ENCODE measurements around the gene DHX35. TPM values are rescaled to one million over a fixed set of nuclear protein-coding genes. Genes with fewer than 3 reads are reported as not detected.

Gene DHX35
- total and polyA plus RNA-seq, 7 donors, result 3.4 to 11.9 (median 5.8) TPM

DNA sequence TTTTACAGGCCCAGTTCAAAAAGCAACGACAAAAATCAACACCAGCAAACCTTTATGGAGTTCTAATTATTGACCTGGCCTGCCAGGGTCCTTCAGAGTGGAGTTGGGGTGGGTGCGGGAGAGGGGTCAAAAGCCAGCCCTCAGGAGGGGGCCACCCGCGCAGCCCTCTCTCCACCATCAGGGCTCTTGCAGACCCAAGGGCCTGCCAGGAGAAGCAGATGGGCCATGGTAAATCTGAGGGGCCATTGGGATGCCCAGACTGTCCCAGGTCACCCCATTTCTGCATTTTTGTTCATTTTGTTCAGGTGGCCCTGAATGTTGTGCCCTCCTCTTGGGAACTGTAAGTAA, 88.4 kb downstream of the DHX35 start:
- ATAC-seq, result no peak
- no peak overlapping the region for H3K27ac ChIP-seq

DNA sequence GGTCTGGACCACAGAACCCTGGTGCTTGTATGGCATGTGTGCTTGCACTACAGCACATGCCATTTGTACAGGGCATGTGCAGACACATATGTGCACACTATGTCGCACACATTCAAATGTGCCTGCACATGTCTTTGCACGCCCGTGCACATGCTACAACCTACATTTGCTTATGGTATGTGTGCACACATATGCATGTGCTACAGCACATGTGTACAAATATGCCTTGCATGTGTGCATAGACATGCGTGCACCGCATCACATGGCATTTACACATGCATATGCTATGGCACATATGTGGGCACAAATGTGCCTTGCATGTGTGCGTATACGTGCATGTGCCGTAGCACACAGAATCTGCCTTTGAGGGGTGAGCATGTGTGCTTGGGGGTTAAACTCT, 90.5 kb downstream of the DHX35 start:
- Histone ChIP-seq H3K36me3 (ENCODE audit: insufficient read depth in 1 of 2, low read depth in 1 of 2) (no peaks in the 10 kb centered on the region), H3K27ac (no peak overlapping the region), H3K4me3 (no peak overlapping the region), H3K4me1 (peaks cover 4% of the 10 kb centered on the region), H3K27me3 (ENCODE audit: insufficient read depth in 3 of 3, low read length in 2 of 3) (no peaks in the 10 kb centered on the region), H3K9me3 (no peaks in the 10 kb centered on the region)
- DNase-seq, result no peak
- intact Hi-C loops (cut with DNase I), result no loop called here
- TF ChIP-seq, protein P1, sequence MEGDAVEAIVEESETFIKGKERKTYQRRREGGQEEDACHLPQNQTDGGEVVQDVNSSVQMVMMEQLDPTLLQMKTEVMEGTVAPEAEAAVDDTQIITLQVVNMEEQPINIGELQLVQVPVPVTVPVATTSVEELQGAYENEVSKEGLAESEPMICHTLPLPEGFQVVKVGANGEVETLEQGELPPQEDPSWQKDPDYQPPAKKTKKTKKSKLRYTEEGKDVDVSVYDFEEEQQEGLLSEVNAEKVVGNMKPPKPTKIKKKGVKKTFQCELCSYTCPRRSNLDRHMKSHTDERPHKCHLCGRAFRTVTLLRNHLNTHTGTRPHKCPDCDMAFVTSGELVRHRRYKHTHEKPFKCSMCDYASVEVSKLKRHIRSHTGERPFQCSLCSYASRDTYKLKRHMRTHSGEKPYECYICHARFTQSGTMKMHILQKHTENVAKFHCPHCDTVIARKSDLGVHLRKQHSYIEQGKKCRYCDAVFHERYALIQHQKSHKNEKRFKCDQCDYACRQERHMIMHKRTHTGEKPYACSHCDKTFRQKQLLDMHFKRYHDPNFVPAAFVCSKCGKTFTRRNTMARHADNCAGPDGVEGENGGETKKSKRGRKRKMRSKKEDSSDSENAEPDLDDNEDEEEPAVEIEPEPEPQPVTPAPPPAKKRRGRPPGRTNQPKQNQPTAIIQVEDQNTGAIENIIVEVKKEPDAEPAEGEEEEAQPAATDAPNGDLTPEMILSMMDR (IDR thresholded peaks at IDR 0.05), result no peak
- 94 to 96% (median 95%) methylated on average over 8 of the region's 8 CpGs for WGBS, 3 donors
- ATAC-seq, result no peak

More for the DNA sequence above, 88.4 kb downstream of the DHX35 start:
- Histone ChIP-seq H3K9me3 (no peaks in the 10 kb centered on the region), H3K36me3 (ENCODE audit: insufficient read depth in 1 of 2, low read depth in 1 of 2) (no peaks in the 10 kb centered on the region), H3K4me3 (peak overlapping the region; percentile 85), H3K4me1 (peaks cover 4% of the 10 kb centered on the region), H3K27me3 (ENCODE audit: insufficient read depth in 3 of 3, low read length in 2 of 3) (no peaks in the 10 kb centered on the region)
- 41 to 60% (median 59%) methylated on average over 4 of the region's 4 CpGs for WGBS, 3 donors
- TF ChIP-seq, protein P1 (IDR thresholded peaks at IDR 0.05), result no peak
- DNase-seq, result no peak
- intact Hi-C loops (cut with DNase I), result loop anchor here in 1 of 2 donors (1.0 kb wide), 1 partner anchor 31 kb away; no protein-coding TSS in a partner anchor

DNA sequence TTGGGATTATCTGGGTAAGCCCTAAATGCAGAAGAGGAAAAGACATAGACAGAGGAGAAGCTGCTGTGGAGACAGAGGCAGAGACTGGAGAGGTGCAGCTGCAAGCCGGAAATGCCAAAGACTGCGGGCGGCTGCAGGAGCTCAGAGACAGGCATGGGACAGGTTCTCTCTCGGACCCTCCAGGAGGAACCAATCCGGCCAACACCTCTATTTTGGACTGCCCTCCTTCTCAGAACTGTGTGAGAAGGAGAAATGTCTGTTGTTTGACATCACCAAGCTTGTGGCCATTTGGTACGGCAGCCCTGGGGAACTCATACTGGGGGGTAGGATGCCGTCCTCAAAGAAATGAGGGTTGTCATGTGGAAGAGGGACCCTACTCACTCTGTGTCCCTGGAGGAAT, 95.0 kb downstream of the DHX35 start:
- H3K4me3 ChIP-seq, result no peak overlapping the region
- no peaks in the 10 kb centered on the region for H3K27me3 ChIP-seq (ENCODE audit: insufficient read depth in 3 of 3, low read length in 2 of 3)
- intact Hi-C loops (cut with DNase I), result no loop called here
- no peaks in the 10 kb centered on the region for H3K9me3 ChIP-seq
- no peak overlapping the region for H3K27ac ChIP-seq
- DNase-seq (no peak), ATAC-seq (no peak)
- no peaks in the 10 kb centered on the region for H3K4me1 ChIP-seq
- WGBS, 3 donors, result 67 to 75% (median 68%) methylated on average over 7 of the region's 7 CpGs
- TF ChIP-seq, protein P1 (IDR thresholded peaks at IDR 0.05), result no peak
- H3K36me3 ChIP-seq (ENCODE audit: insufficient read depth in 1 of 2, low read depth in 1 of 2), result no peaks in the 10 kb centered on the region

DNA sequence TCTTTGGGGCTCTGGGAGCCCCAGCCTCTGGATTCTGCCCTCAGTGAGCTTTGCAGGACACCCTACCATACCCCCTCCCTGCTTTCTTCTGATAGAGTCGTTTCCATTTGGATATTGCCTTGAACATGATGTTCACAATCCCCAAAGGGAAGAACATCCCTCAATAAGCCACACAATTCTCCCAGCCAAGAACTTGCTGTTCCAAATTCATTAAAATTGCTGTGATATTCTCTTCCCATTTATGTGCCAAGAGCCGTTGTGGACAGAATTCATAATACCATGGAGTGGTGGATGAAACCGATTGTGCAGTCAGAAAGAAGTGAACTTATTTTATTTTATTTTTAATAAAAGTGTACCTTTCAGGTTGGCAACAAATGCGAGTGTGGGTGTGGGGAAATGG, 95.8 kb downstream of the DHX35 start:
- Histone ChIP-seq H3K36me3 (ENCODE audit: insufficient read depth in 1 of 2, low read depth in 1 of 2) (no peaks in the 10 kb centered on the region), H3K9me3 (no peaks in the 10 kb centered on the region), H3K27me3 (ENCODE audit: insufficient read depth in 3 of 3, low read length in 2 of 3) (no peaks in the 10 kb centered on the region), H3K4me3 (no peak overlapping the region), H3K27ac (no peak overlapping the region), H3K4me1 (no peaks in the 10 kb centered on the region)
- 37 to 51% (median 37%) methylated on average over 4 of the region's 4 CpGs for WGBS, 3 donors
- ATAC-seq (no peak), DNase-seq (no peak)
- intact Hi-C loops (cut with DNase I), result no loop called here
- TF ChIP-seq, protein P1 (IDR thresholded peaks at IDR 0.05), result no peak

DNA sequence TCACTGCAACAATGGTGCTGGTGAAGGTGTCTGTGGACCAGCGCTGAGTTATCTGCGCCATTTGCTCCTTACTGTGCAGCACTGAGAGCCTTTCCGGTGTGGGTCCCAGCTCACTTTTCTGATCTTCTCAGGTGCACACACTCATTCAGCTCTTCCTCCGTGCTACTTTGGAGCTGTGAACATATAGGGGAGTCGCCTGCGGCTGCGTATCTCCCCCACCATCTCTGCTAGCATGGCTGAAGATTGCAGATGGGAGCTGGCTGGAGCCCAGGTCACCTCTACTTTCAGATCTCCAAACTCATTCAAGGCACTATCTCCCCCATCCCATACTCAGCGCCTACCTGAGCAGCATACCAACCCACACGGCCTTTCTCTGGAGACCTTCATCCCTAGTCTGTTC, 96.9 kb downstream of the DHX35 start:
- Histone ChIP-seq H3K9me3 (no peaks in the 10 kb centered on the region), H3K4me1 (no peaks in the 10 kb centered on the region), H3K27me3 (ENCODE audit: insufficient read depth in 3 of 3, low read length in 2 of 3) (no peaks in the 10 kb centered on the region), H3K27ac (no peak overlapping the region), H3K4me3 (no peak overlapping the region), H3K36me3 (ENCODE audit: insufficient read depth in 1 of 2, low read depth in 1 of 2) (no peaks in the 10 kb centered on the region)
- TF ChIP-seq, protein P1 (IDR thresholded peaks at IDR 0.05), result no peak
- no peak for ATAC-seq
- no peak for DNase-seq
- intact Hi-C loops (cut with DNase I), result no loop called here
- WGBS, 3 donors, result 89 to 93% (median 92%) methylated on average over 9 of the region's 9 CpGs
